ENCODE data around the gene DACH2. TPM values are rescaled to one million over a fixed set of nuclear protein-coding genes. Genes with fewer than 3 reads are reported as not detected.

DACH2 gene
- total RNA-seq, result 0.49 TPM
- 1 to 10 TPM in 1 of 8 donors, under 1 TPM in 7; 0.10 to 2.9 (median 0.77) TPM for polyA plus RNA-seq (ENCODE audit: insufficient read depth in 1 of 8, insufficient read length in 8 of 8, low replicate concordance in 1 of 8)
- long read RNA-seq, donor 1, result 0 reads
- long read RNA-seq, donor 2, result 0 reads
- long read RNA-seq, donor 3, result 0 reads
- long read RNA-seq, donor 4, result 0 reads
- long read RNA-seq, donor 5, result 0 reads
- long read RNA-seq, donor 6, result 0 reads
- long read RNA-seq, donor 7, result 0 reads
- long read RNA-seq, donor 8, result 0 reads
- long read RNA-seq, donor 9, result 0 reads
- long read RNA-seq, donor 10, result 0 reads
- long read RNA-seq, donor 11, result 0 reads

DNA sequence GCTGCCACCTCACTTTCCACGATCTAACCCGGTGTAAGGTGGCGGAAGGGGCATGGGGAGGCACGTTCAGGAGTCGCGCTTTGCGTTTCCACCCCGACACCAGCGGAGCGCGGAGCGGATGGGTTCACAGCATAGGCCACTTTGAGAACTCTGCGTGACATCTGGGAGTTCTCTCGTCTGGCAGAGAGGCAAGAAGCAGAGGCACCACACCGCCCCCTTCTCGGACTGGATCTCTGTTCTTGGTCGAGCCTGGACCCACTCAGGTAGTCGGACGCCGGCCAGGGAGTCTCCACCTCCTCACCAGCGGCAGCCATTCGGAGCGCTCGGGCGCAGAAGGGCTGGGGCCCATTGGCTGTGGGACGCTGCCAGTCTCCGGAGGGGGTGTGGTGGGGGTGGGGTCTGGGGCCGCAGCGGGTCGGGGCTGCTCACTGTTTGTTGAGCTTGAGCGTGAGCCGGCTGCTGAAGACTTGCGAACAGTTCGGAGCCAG is at the start of gene DACH2:
TSS of gene DACH2 (plus strand) at position 428 of the 488 bp plus-strand sequence.
- Histone ChIP-seq H3K9me3 (replicated peaks; ENCODE audit: control insufficient read depth, low read depth, low read length) (no peaks in the 10 kb centered on the region), H3K27me3 (ENCODE audit: control insufficient read depth, insufficient read depth, low read length) (peaks cover 23% of the 10 kb centered on the region), H3K36me3 (ENCODE audit: control insufficient read depth, insufficient read depth, low read length) (no peaks in the 10 kb centered on the region), H3K4me3 (ENCODE audit: low read length) (peak within 1 kb of the TSS; percentile 48), H3K27ac (ENCODE audit: low read length) (no peak within 1 kb of the TSS), H3K4me1 (ENCODE audit: control insufficient read depth, insufficient read depth, low read length) (peaks cover 6% of the 10 kb centered on the region)
- peak; percentile 84 for DNase-seq
- 24% methylated on average over 24 of the region's 34 CpGs for WGBS (ENCODE audit: insufficient coverage)

DNA sequence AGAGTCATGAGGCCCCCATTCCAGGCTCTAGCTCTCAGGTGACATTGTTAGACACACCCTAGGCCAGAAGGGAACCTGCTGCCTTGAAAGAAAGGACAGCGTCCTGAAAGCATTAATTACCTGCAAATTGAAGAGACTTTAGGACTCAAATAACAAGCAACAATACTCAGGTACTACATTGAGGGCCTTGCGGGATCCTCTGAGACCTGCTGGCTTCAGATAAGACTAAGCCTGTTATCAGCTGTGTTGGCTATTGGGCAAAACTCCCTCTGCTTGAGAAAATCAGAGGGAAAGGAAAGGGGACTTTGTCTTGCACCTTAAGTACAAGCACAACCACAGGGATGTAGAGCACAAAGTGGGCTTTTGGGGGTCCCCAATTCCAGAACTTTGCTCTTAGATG is 45.9 kb upstream of the DACH2 start:
- H3K4me1 ChIP-seq (ENCODE audit: control insufficient read depth, insufficient read depth, low read length), result no peaks in the 10 kb centered on the region
- H3K36me3 ChIP-seq (ENCODE audit: control insufficient read depth, insufficient read depth, low read length), result no peaks in the 10 kb centered on the region
- no peaks in the 10 kb centered on the region for H3K9me3 ChIP-seq (replicated peaks; ENCODE audit: control insufficient read depth, low read depth, low read length)
- H3K27me3 ChIP-seq (ENCODE audit: control insufficient read depth, insufficient read depth, low read length), result peaks cover 5% of the 10 kb centered on the region
- H3K27ac ChIP-seq (ENCODE audit: low read length), result no peak overlapping the region
- WGBS (ENCODE audit: insufficient coverage), result no CpG with 5 or more reads among the region's 2 CpGs
- H3K4me3 ChIP-seq (ENCODE audit: low read length), result no peak overlapping the region
- no peak for DNase-seq

DNA sequence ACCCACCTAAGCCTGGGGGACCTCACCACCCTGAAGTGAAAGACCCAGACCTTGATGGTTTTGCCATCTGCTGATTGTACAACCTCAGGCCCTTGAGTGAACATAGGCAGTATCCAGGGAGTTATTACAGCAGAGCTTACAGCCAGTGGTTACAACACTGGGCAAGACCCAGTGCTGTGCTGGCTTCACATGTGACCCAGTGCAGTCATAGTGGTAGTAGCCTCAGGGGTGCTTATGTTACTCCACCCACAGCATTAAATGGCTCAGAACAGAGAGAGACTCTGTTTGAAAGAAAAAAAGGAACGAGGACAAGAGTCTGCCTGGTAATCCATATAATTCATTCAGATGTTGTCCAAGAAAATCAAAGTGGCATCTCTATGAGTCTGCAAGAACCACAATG is 45.2 kb upstream of the DACH2 start:
- Histone ChIP-seq H3K27ac (ENCODE audit: low read length) (no peak overlapping the region), H3K9me3 (replicated peaks; ENCODE audit: control insufficient read depth, low read depth, low read length) (no peaks in the 10 kb centered on the region), H3K4me1 (ENCODE audit: control insufficient read depth, insufficient read depth, low read length) (no peaks in the 10 kb centered on the region), H3K27me3 (ENCODE audit: control insufficient read depth, insufficient read depth, low read length) (peaks cover 5% of the 10 kb centered on the region), H3K4me3 (ENCODE audit: low read length) (no peak overlapping the region), H3K36me3 (ENCODE audit: control insufficient read depth, insufficient read depth, low read length) (no peaks in the 10 kb centered on the region)
- WGBS (ENCODE audit: insufficient coverage), result no CpG with 5 or more reads among the region's 1 CpG
- no peak for DNase-seq

DNA sequence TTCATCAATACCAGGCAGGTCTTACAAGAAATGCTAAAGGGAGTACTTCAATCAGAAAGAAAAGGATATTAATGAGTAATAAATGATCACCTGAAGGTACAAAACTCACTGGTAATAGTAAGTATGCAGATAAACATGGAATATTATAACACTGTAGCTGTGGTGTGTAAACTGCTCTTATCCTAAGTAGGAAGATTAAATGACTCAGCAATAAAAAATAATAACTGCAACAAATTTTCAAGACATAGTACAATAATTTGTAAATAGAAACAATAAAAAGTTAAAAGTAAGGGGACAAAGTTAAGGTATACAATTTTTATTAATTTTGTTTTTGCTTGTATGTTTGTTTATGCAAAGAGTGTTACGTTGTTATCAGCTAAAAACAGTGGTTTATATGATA is 43.7 kb upstream of the DACH2 start:
- Histone ChIP-seq H3K4me3 (ENCODE audit: low read length) (no peak overlapping the region), H3K27ac (ENCODE audit: low read length) (no peak overlapping the region), H3K27me3 (ENCODE audit: control insufficient read depth, insufficient read depth, low read length) (peaks cover 5% of the 10 kb centered on the region), H3K9me3 (replicated peaks; ENCODE audit: control insufficient read depth, low read depth, low read length) (no peaks in the 10 kb centered on the region), H3K36me3 (ENCODE audit: control insufficient read depth, insufficient read depth, low read length) (no peaks in the 10 kb centered on the region), H3K4me1 (ENCODE audit: control insufficient read depth, insufficient read depth, low read length) (no peaks in the 10 kb centered on the region)
- WGBS (ENCODE audit: insufficient coverage), result no CpG with 5 or more reads among the region's 1 CpG
- no peak for DNase-seq

DNA sequence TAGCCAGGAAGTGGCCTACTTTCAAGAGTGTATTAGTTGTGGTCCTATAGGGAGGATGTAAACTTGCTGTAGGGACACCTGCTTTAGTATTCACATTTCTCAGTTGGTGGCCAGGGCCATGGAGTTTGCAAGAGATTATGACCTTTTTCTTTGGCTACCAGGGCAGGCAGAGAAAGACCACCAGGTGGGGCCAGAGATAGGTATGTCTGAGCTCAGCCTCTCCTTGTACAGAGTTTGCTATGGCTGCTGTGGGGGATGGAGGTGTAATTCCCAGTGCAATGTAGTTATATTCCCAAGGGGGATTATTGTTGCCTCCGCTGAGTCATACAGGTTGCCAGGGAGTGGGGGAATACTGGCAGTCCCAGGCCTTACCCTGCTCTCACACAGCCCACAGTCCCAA is 26.3 kb upstream of the DACH2 start:
- WGBS (ENCODE audit: insufficient coverage), result no CpG with 5 or more reads among the region's 1 CpG
- peaks cover 6% of the 10 kb centered on the region for H3K9me3 ChIP-seq (replicated peaks; ENCODE audit: control insufficient read depth, low read depth, low read length)
- DNase-seq, result no peak
- H3K27me3 ChIP-seq (ENCODE audit: control insufficient read depth, insufficient read depth, low read length), result no peaks in the 10 kb centered on the region
- no peak overlapping the region for H3K4me3 ChIP-seq (ENCODE audit: low read length)
- H3K36me3 ChIP-seq (ENCODE audit: control insufficient read depth, insufficient read depth, low read length), result no peaks in the 10 kb centered on the region
- no peaks in the 10 kb centered on the region for H3K4me1 ChIP-seq (ENCODE audit: control insufficient read depth, insufficient read depth, low read length)
- H3K27ac ChIP-seq (ENCODE audit: low read length), result no peak overlapping the region

DNA sequence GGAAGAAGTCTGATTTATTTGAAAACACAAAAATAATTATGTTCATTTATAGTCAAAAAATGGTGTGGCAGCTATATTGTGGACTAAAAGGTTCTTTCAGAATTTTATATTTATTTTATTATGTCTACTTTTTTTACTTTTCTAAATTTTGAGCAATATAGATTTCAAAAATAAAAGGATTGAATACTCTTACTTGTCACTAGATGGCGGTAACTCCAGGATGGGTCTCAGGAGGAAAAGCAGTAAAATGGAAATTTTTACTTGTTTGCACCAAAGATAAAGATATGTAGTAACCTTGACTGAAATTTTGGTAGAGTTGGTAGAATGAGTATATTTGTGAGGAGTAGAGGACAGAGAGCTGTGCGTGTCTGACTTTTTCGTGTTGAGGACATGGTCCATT is 14.5 kb upstream of the DACH2 start:
- Histone ChIP-seq H3K27me3 (ENCODE audit: control insufficient read depth, insufficient read depth, low read length) (no peaks in the 10 kb centered on the region), H3K36me3 (ENCODE audit: control insufficient read depth, insufficient read depth, low read length) (no peaks in the 10 kb centered on the region), H3K9me3 (replicated peaks; ENCODE audit: control insufficient read depth, low read depth, low read length) (no peaks in the 10 kb centered on the region), H3K27ac (ENCODE audit: low read length) (no peak overlapping the region), H3K4me3 (ENCODE audit: low read length) (no peak overlapping the region), H3K4me1 (ENCODE audit: control insufficient read depth, insufficient read depth, low read length) (no peaks in the 10 kb centered on the region)
- 0% methylated on average over 1 of the region's 3 CpGs for WGBS (ENCODE audit: insufficient coverage)
- DNase-seq, result peak; percentile 12

DNA sequence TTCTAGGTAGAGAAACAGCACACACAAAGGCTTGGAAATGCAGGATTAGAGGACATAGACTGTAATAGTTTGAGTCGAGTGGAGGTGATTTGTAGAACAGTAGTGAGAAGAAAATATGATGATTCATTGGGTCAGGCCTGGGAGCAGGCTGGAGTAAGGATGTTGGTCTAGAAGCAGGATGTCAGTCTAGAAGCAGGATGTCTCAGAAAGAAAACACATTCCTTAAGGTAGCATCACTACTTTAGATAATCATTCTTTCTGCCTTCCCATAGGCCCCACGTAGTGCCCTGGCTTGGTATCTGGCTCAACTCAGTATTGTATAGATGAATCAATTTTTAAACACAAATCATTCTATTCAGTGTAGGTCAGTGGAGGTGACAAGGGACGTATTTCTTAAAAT is 11.2 kb upstream of the DACH2 start:
- no peaks in the 10 kb centered on the region for H3K4me1 ChIP-seq (ENCODE audit: control insufficient read depth, insufficient read depth, low read length)
- no peaks in the 10 kb centered on the region for H3K36me3 ChIP-seq (ENCODE audit: control insufficient read depth, insufficient read depth, low read length)
- no peak for DNase-seq
- no peak overlapping the region for H3K4me3 ChIP-seq (ENCODE audit: low read length)
- H3K27me3 ChIP-seq (ENCODE audit: control insufficient read depth, insufficient read depth, low read length), result no peaks in the 10 kb centered on the region
- H3K27ac ChIP-seq (ENCODE audit: low read length), result no peak overlapping the region
- WGBS (ENCODE audit: insufficient coverage), result 40% methylated on average over 1 of the region's 3 CpGs
- H3K9me3 ChIP-seq (replicated peaks; ENCODE audit: control insufficient read depth, low read depth, low read length), result no peaks in the 10 kb centered on the region

DNA sequence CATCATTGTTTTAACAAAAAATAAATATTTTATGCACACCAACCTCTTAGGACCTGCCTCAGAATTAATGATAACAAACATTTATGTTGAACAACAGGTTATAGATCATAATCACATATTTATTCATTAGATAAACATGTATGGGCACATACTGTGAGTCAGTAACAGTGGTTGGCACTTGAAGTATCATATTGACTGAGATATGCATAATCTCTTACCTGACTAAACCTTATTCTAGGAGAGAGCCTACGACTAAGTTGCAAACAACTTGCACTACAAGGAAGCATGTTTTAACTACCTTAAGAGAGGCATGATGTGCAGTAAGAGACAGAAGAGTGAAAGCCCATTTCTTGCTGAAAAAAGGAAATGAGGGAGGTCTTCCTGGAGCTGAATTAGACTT is 6.5 kb upstream of the DACH2 start:
- Histone ChIP-seq H3K9me3 (replicated peaks; ENCODE audit: control insufficient read depth, low read depth, low read length) (no peaks in the 10 kb centered on the region), H3K4me3 (ENCODE audit: low read length) (no peak overlapping the region), H3K27me3 (ENCODE audit: control insufficient read depth, insufficient read depth, low read length) (no peaks in the 10 kb centered on the region), H3K4me1 (ENCODE audit: control insufficient read depth, insufficient read depth, low read length) (no peaks in the 10 kb centered on the region), H3K36me3 (ENCODE audit: control insufficient read depth, insufficient read depth, low read length) (no peaks in the 10 kb centered on the region), H3K27ac (ENCODE audit: low read length) (no peak overlapping the region)
- no peak for DNase-seq
- no CpG with 5 or more reads among the region's 1 CpG for WGBS (ENCODE audit: insufficient coverage)

DNA sequence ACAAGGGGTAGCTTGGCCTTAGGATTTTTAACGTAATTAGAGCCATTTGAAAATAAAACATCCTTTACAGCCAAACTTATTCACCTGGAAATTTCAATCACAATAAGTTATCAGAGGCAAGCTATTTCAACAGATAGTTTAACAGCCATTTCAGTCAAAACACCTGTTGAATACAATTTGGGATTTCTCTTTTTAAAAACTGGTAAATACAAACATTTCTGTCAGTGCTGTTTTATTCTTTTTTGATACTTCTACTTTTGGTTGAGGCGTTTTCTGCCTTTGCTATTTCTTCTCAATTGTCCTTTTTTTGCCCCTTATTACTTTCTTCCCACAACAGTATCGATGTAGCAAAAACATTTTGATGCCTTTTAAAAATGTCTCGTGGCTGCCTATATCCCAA is 2.1 kb upstream of the DACH2 start:
- Histone ChIP-seq H3K27me3 (ENCODE audit: control insufficient read depth, insufficient read depth, low read length) (peaks cover 23% of the 10 kb centered on the region), H3K4me1 (ENCODE audit: control insufficient read depth, insufficient read depth, low read length) (peaks cover 6% of the 10 kb centered on the region)
- WGBS (ENCODE audit: insufficient coverage), result 80% methylated on average over 1 of the region's 4 CpGs

DNA sequence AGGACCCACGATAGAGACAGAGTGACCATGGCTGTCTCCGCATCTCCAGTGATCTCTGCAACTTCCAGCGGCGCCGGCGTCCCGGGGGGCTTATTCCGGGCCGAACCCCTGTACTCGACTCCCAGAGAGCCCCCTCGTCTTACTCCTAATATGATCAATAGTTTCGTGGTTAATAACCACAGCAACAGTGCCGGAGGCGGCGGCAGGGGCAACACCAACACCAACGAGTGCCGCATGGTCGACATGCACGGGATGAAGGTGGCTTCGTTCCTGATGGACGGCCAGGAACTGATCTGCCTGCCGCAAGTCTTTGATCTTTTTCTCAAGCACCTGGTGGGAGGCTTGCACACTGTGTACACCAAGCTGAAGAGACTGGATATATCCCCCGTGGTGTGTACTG is 343 bp downstream of the DACH2 start:
- peaks cover 6% of the 10 kb centered on the region for H3K4me1 ChIP-seq (ENCODE audit: control insufficient read depth, insufficient read depth, low read length)
- no peaks in the 10 kb centered on the region for H3K36me3 ChIP-seq (ENCODE audit: control insufficient read depth, insufficient read depth, low read length)
- DNase-seq, result peak; percentile 2
- H3K27ac ChIP-seq (ENCODE audit: low read length), result no peak overlapping the region
- H3K9me3 ChIP-seq (replicated peaks; ENCODE audit: control insufficient read depth, low read depth, low read length), result no peaks in the 10 kb centered on the region
- peaks cover 23% of the 10 kb centered on the region for H3K27me3 ChIP-seq (ENCODE audit: control insufficient read depth, insufficient read depth, low read length)
- peak overlapping the region; percentile 47 for H3K4me3 ChIP-seq (ENCODE audit: low read length)
- WGBS (ENCODE audit: insufficient coverage), result 27% methylated on average over 14 of the region's 23 CpGs

More for the DNA sequence above, 2.1 kb upstream of the DACH2 start:
- no peak for DNase-seq
- no peaks in the 10 kb centered on the region for H3K36me3 ChIP-seq (ENCODE audit: control insufficient read depth, insufficient read depth, low read length)
- no peak overlapping the region for H3K4me3 ChIP-seq (ENCODE audit: low read length)
- no peak overlapping the region for H3K27ac ChIP-seq (ENCODE audit: low read length)
- H3K9me3 ChIP-seq (replicated peaks; ENCODE audit: control insufficient read depth, low read depth, low read length), result no peaks in the 10 kb centered on the region
